Bronchial smooth muscle cell (primary cell): ENCODE measurements around the gene SMAD2. TPM values are rescaled to one million over a fixed set of nuclear protein-coding genes. Genes with fewer than 3 reads are reported as not detected.

Experiments
- total RNA-seq: library from RNA; depleted of rRNA; stranded (reverse); fragments of >200 nt; gene quantifications from 2 replicates; pipeline ENCODE4 v1.2.1, GENCODE V29; 2014

Gene SMAD2
- total RNA-seq: 50.8 and 110 TPM in 2 replicates

DNA sequence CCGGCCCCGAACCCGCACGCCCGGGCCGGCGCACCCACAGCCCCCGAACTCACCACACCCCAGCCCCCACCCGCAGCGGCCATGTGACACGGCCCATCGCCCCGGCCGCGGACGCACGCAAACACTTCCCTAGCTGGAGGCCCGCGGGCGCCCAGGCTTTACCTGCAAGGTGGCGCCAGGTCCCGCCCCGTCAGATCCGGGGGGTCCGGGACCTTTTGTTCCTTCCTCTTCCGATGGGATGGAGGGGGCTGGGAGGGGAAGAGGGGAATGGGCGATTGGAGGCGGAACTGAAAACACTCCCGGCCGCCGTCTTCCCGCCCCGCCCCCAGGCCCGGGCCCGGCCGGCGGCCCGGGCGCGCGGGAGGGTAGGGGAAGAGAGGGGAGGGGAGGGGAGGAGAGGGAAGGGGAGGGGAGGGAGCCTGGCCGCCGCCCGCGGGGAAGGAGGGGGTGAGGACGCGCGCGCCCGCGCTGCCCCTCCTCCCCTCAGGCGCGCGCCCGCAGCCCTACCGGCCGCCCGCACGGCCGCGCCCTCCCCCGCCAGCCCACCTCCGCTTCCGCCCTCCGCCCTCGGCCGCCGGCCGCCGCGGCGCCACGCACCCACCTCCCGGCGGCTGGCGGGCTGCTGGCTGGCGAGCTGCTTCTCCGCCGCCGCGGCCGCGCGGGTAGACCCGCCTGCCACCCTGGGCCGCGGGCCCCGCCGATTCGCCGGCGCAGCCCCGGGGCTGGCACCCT is at the start of gene SMAD2:
TSS of gene SMAD2 (minus strand) at position 461 of the 732 bp plus-strand sequence. CDS start 33,903 bp downstream, outside the sequence.

